GM18517 (cell line): Measurements from ENCODE around the gene CD68.

Experiments
- ATAC-seq: cut with Tn5 transposase; IDR thresholded peaks from one replicate; pipeline ENCODE4 v1.9.1; 2021; ENCODE audit warnings: mild to moderate bottlenecking, moderate library complexity; ENCODE audit not compliant: unreplicated experiment

Gene CD68, protein sequence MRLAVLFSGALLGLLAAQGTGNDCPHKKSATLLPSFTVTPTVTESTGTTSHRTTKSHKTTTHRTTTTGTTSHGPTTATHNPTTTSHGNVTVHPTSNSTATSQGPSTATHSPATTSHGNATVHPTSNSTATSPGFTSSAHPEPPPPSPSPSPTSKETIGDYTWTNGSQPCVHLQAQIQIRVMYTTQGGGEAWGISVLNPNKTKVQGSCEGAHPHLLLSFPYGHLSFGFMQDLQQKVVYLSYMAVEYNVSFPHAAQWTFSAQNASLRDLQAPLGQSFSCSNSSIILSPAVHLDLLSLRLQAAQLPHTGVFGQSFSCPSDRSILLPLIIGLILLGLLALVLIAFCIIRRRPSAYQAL

DNA sequence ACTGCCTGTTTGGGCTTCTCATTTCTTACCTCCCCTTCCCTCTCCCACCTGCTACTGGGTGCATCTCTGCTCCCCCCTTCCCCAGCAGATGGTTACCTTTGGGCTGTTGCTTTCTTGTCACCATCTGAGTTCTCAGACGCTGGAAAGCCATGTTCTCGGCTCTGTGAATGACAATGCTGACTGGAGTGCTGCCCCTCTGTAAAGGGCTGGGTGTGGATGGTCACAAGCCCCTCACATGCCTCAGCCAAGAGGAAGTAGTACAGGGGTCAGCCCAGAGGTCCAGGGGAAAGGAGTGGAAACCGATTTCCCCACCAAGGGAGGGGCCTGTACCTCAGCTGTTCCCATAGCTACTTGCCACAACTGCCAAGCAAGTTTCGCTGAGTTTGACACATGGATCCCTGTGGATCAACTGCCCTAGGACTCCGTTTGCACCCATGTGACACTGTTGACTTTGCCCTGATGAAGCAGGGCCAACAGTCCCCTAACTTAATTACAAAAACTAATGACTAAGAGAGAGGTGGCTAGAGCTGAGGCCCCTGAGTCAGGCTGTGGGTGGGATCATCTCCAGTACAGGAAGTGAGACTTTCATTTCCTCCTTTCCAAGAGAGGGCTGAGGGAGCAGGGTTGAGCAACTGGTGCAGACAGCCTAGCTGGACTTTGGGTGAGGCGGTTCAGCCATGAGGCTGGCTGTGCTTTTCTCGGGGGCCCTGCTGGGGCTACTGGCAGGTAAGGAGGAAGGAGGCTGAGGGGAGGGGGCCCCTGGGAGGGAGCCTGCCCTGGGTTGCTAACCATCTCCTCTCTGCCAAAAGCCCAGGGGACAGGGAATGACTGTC is at the start of gene CD68:
Gene CD68 (plus strand): TSS at position 638 of the 833 bp plus-strand sequence. CDS start 40 bp downstream, at position 678.
- ATAC-seq = peak; percentile 49

DNA sequence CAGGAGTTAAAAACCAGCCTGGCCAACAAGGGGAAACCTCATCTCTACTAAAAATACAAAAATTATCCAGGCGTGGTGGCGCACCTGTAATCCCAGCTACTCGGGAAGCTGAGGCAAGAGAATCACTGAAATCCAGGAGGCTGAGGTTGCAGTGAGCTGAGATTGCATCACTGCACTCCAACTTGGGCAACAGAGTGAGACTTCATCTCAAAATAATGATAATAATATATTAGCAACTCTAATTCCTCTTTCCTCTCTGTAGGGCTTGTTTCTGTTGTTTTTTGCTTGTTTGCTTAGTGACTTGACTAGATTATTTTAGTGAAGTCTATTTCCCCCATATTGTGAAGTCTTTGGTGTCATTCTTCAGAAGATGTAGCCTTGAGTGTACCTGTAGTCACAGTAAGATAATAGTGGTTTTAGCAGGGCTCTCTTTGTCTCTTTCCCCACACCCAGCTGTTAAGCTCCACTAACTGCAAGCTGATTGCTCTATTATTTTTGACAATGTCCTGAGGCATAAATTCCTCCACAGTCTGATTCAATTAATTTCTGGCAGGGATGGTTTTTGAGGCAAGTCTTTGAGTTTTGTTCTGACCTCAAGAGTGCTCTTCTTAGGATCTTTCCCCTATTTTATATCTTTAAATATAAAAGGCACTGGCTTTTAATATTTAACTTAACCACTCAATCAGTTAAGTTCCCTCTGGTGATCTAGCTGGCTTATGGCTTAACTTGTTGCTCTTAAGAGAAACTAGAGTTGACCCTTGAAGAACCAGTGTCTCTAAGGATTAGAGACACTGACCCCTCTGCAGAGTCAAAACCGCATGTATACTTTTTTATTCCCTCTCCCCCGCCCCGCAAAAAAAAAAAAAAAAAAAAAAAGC is 49.2 kb upstream of the CD68 start:
- ATAC-seq = no peak

DNA sequence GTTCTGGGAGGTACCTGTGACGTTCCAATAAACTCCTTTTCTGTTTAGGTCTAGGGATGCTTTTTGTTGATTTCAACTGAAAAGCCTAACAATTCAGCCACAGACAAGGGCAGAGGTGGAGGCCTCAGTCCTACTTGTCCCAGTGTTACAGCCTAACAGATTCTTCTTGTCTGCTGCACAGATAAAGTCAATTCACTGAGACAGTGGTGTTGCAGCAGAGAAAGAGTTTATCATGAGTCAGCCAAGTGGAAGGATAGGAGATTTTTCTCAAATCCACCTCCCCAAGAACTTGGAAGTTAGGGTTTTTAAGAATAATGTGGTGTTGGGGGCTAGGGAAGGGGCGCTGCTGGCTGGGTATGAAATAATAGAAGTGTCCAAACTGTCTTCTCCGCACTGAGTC is 41.4 kb upstream of the CD68 start:
- no peak for ATAC-seq

- no peak for ATAC-seq
Observed at GRCh38 chr17:7538891-7539545, 40.4 kb upstream of the CD68 start.

DNA sequence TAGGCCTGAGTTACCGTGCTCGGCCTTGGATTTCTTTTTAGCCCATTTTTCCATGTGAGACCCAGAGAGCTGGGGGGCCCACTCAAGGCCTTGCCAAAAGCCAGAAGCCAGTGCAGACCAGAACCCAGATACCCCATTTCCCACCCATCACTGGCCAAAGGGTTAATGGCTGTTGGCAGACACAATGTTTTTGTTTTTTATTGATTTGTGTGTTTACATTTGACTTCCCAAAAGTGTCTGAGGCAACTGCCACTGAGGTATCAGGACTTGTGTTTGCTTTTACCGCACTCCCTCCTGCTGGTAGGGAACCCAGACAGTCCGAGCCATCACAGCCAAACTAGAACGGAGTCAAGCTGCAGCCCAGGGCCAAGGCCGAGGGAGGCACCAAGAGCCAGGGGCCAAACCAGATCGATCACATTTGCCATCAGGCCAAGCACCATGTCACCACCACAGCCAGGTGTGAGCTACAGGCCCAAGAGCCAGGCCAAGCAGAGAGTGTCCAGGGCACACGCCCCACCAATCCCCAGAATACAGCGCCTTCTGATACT is 38.3 kb upstream of the CD68 start:
- ATAC-seq = no peak

DNA sequence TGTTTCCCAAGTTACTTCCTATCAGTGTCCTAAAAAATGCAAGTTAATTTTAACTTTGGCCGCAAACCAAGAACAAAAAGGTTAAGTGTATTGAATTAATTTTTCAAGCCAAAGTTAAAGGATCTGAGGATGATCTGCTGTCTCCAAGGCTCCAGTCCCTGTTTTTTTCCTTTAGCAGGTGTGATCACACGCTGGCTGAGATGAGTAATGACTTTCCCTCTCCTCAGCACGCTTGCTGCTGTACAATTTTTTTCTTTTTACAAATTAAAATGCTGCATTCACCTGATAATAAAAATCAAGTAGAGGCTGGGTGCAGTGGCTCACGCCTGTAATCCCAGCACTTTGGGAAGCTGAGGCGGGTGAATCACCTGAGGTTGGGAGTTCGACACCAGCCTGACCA is 34.5 kb upstream of the CD68 start:
- no peak for ATAC-seq

GRCh38 chr17:7548585-7549400 is 30.6 kb upstream of the CD68 start, which contains the start of gene TNFSF12:
Gene TNFSF12, plus strand, starts transcription at chr17:7549058. Its CDS starts 96 bp downstream, at chr17:7549154.
- ATAC-seq = no peak

DNA sequence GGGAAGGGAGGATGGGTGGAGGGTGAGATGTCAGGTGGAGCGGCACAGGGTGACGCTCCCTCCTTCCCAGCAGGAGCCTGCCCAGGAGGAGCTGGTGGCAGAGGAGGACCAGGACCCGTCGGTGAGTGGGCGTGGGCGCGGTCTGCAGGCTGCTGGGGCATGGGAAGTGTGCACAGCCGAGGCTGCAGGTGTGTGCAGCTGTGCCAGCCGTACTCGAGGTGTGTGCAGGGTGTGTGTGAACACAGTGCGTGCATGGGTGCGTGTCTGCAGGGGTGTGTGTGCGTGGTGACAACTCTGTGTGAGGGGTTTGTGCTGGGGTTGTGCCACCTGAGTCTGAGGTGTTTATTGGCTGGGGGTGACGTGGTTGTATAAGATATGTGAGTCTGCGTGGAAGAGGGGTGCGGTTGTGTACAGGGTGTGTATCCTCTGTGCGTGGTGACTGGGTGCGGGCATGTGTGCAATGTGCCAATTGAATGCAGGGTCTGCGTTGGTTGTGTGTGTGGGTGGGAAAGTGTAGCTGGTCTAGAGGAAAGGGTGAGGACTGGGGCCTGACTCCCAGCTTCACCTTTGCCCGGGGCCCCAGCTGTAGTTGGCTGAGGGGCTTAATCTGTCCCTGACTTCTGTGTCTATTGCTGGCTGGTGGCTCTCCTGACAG is 29.9 kb upstream of the CD68 start:
- no peak for ATAC-seq

DNA sequence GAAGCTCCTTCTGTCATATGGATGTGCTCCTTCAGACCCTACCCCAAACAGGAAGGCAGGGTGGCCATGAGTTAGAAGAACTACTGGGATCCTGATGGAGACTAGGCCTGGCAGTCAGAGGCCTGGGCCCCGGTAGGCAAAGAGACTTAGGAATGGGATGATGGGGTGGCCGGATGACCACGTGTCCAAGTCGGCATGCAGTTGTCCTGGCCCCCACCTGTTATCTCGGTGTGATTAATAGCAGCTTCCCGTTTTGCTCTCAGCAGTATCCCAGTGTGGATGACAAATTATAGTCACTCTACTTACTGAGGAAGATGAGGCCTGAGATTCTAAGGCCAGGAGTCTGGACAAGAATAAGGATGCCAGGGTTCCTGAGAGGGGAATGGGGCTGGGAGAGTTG is 29.1 kb upstream of the CD68 start:
- ATAC-seq = no peak

- ATAC-seq = no peak
Observed at GRCh38 chr17:7551396-7551795, 28.0 kb upstream of the CD68 start.

DNA sequence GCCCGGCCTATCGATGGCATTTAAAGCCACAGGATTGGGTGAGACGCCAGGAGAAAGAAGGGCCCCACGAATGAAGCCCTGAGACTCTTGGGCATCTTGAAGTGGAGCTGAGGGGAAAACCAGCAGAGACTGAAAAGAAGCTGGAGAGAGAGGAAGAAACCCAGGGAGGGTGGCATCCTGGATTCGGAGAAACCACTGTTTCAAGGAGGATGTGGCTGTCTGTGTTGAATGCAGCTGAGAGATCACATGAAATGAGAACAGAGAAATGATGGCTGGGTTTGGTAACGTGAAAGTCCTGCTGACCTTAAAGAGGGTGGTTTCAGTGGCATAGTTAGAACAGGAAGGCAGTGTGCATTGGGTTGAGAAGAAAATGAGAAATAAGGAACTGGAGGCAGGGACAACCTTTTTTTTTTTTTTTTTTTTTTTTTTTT is 26.8 kb upstream of the CD68 start:
- ATAC-seq = peak; percentile 69

GRCh38 chr17:7553356-7553755 is 26.1 kb upstream of the CD68 start:
- no peak for ATAC-seq

DNA sequence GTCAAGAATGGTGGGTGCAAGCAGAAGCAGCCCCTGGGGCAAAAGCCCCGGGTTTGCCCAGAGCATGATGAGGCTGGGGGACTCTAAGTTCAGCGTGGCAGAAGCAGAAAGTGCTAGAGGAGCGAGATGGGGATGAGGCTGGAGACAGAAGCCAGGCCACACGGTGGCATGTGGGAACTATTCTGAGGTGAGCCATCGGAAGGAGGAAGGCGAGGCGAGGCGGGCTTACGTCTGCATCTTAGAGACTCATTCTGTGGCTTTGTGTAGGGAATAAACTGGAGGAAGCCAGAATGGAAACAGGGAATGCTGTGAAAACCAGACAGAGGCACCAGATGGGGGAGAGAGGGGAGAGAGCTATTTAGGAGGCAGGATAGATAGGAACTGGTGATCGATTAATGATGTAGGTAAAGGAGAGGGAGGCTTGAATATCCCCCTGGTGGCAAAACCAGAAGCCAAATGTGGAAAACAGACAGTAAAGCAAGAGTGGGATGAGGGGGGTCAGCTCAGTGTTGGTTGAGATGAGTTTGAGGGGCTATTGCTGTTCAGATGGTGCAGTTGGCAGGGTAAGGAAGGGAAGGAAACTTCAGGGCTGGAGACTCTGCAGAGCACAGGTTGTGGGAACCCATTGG is 24.0 kb upstream of the CD68 start:
- ATAC-seq = no peak

GRCh38 chr17:7556627-7557026 is 22.8 kb upstream of the CD68 start:
- ATAC-seq = no peak

- ATAC-seq = no peak
Observed at GRCh38 chr17:7557147-7557764, 22.2 kb upstream of the CD68 start.

DNA sequence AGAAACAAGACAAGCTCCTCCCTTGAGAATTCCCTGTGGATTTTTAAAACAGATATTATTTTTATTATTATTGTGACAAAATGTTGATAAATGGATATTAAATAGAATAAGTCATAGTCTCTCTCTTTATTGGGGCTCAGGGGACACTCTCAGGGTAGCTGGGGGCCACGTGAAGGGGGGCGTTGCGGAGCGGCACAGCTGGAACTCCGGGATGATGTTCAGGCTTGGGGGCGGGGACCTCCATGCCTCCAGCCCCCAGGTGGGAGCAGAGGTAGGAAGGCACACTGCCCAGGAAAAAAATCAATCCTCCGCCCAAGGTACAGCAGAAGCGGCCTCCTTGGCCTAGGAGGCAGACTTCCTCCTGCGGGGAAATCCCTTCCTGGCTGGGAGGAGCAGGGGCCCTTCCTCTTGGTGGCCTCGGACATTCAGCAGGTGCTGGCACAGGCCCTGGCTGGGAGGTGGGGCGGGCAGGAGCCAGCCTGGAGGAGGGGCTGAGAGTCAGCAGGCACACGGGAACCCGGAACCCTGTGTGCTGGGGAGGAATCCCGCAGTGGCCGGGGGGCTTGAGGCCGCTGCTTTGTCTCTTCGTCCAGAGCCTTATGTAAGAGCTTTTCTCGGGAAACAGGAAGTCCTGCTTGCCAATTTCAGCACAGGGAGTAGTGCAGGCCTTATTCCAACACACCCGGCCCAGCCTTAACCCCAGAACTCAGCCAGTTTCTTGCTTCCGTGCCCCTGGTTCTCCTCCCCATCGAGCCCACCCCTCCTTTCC is 21.5 kb upstream of the CD68 start:
- ATAC-seq = no peak
